IgD-negative memory B cell (primary cell): ENCODE data around the gene SMARCA2. TPM values are rescaled to one million over a fixed set of nuclear protein-coding genes. Genes with fewer than 3 reads are reported as not detected.

Source experiments
- H3K27ac Mint-ChIP-seq, 3 donors: one replicate each; pipeline ENCODE4 v1.8.0; 2020 to 2022; ENCODE audit warnings: mild to moderate bottlenecking in 3 of 3, mixed read lengths in 3 of 3, moderate library complexity in 1 of 3
- H3K27me3 Mint-ChIP-seq: one replicate; pipeline ENCODE4 v1.8.0; 2021; ENCODE audit warnings: mixed read lengths
- H3K36me3 Mint-ChIP-seq: one replicate; pipeline ENCODE4 v1.8.0; 2020; ENCODE audit warnings: mild to moderate bottlenecking, mixed read lengths
- H3K4me1 Mint-ChIP-seq, 3 donors: one replicate each; pipeline ENCODE4 v1.8.0; 2020 to 2022; ENCODE audit warnings: mixed read lengths in 3 of 3, mild to moderate bottlenecking in 1 of 3
- H3K4me3 Mint-ChIP-seq, 4 donors: one replicate each; pipeline ENCODE4 v1.8.0; 2020 to 2022; ENCODE audit warnings: mild to moderate bottlenecking in 4 of 4, mixed read lengths in 4 of 4, moderate library complexity in 3 of 4
- H3K9me3 Mint-ChIP-seq, 3 donors: one replicate each; pipeline ENCODE4 v1.8.0; 2020 to 2021; ENCODE audit warnings: mixed read lengths in 3 of 3, mild to moderate bottlenecking in 1 of 3
- polyA plus RNA-seq: library from polyadenylated mRNA; unstranded; fragments of 300-500 nt; fragmentation: Illumina TruSeq; gene quantifications from one replicate; pipeline ENCODE4 v1.2.3, GENCODE V29; 2021

The SMARCA2 gene
- polyA plus RNA-seq, 1 donor from 2014 or later, result 24.9 TPM

DNA sequence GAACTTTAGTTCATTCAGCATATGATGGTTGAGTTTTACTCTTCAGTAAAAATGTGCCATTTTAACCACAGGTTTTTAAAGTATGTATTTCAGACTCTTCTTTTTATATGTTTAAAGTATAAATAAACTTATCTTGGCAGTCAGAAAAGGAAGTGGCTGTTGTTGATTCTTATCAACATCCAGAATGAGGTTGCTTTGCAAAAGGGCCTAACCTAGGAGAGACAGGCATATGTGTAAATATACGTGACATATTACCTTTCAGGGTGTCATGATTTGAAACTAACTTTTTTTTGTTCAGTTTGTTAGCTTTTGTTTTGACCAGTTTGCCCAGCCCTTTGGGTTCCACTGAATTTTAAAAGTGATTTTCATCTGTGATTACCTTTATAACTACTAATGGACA lies 7.4 kb downstream of the SMARCA2 start:
- H3K36me3 Mint-ChIP-seq, result peaks cover 2% of the 10 kb centered on the region
- H3K9me3 Mint-ChIP-seq, result no peaks in the 10 kb centered on the region
- H3K27ac Mint-ChIP-seq, result peak overlapping the region in 1 of 3 donors; percentile 24
- peaks cover 66 to 80% (median 71%) of the 10 kb centered on the region in 3 donors for H3K4me1 Mint-ChIP-seq
- H3K27me3 Mint-ChIP-seq, result no peaks in the 10 kb centered on the region
- H3K4me3 Mint-ChIP-seq, result peak overlapping the region in 3 of 4 donors; percentile 4 to 75 (median 51)

DNA sequence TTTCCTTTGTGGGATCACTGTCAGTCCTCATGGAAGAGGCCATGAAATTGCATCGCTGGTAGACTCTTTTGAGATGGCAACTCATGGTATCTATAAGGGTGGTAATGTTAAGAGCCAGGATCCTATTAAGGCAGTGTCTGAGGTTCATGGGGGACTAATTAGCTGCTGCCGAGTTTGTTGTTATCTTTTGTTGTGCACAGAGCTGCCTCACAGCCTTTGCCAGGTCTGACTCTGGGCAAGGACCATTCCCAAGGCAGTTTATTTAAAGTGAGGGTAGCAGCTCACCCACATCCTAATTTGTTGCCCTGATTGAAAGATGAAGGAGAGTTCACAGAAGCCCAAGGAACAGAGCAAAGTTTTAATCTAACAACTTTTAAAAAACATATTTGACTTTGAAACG lies 7.9 kb downstream of the SMARCA2 start:
- peaks cover 2% of the 10 kb centered on the region for H3K36me3 Mint-ChIP-seq
- H3K27ac Mint-ChIP-seq, result peak overlapping the region; percentile 24 to 73 (median 42)
- H3K4me1 Mint-ChIP-seq, result peaks cover 66 to 85% (median 75%) of the 10 kb centered on the region in 3 donors

DNA sequence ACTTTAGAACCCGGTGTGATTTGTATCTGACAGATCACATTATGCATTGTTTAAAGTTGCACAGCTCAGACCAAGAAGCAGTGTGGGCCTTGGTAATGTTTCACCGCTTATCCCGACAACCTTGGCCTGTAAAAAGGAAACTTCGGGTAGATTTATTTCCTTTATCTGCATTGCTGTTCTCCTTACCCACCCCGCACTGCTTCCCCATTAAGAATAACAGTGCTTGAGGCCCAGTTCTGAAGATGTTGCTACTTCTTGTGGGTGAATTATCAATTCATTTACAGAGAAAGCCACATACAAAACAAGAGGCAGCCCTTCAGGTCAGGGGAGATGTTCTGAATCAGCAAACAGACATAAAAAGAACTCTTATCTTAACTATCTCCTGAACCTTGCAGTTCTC lies 8.4 kb downstream of the SMARCA2 start:
- Mint-ChIP-seq H3K4me1 (peaks cover 69 to 86% (median 75%) of the 10 kb centered on the region in 3 donors), H3K27me3 (no peaks in the 10 kb centered on the region), H3K4me3 (peak overlapping the region in 3 of 4 donors; percentile 4 to 75 (median 55)), H3K36me3 (peaks cover 3% of the 10 kb centered on the region), H3K27ac (peak overlapping the region in 2 of 3 donors; percentile 24 to 42), H3K9me3 (no peaks in the 10 kb centered on the region)

More for the DNA sequence above, 7.9 kb downstream of the SMARCA2 start:
- no peaks in the 10 kb centered on the region for H3K9me3 Mint-ChIP-seq
- H3K4me3 Mint-ChIP-seq, result peak overlapping the region in 3 of 4 donors; percentile 4 to 75 (median 51)
- H3K27me3 Mint-ChIP-seq, result no peaks in the 10 kb centered on the region

DNA sequence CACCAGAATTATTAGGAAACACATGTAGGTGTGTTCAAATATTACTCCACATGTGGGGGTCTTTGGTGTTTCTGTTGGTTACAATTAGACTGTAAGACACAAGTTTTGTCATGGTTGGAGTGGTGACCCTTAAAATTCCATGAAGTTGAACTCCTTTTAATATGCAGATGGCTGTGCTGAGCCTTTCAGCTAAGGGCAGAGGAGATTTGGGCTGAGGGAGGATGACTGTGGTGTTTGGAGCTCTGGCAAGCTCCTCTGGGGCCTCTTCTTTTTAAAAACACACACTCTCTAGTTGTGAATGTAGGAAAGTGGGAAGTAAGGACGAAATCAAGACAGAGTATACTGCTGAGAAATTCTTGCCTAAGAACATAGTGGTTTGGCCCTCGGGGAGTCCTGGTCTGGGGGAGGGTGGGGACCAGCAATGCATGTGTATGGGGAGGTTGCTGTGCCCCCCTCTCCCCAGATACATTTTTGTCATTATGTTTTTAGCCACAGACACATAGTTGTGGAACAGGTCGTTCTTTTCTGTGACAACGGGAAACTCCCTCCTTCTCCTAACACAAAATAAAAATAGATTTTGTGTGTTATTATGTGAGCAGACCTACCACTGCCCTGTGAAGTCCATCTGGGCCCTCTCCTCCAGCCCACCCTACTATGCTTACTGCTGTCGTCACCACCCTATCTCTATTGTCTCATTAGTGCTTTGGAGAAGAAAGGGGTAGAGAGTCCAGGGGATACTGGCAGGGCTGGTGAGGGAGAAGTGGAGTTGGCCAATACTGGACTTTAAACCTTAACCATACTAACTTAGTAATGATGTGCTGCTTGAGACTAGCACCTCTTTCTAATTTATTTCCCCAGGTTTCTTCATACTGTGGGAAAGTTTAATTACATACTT lies 10.0 kb downstream of the SMARCA2 start:
- Mint-ChIP-seq H3K4me1 (peaks cover 66 to 82% (median 76%) of the 10 kb centered on the region in 3 donors), H3K36me3 (peaks cover 4% of the 10 kb centered on the region), H3K27ac (peak overlapping the region in 2 of 3 donors; percentile 31 to 45), H3K27me3 (no peaks in the 10 kb centered on the region), H3K4me3 (peak overlapping the region in 3 of 4 donors; percentile 38 to 52 (median 39)), H3K9me3 (no peaks in the 10 kb centered on the region)

DNA sequence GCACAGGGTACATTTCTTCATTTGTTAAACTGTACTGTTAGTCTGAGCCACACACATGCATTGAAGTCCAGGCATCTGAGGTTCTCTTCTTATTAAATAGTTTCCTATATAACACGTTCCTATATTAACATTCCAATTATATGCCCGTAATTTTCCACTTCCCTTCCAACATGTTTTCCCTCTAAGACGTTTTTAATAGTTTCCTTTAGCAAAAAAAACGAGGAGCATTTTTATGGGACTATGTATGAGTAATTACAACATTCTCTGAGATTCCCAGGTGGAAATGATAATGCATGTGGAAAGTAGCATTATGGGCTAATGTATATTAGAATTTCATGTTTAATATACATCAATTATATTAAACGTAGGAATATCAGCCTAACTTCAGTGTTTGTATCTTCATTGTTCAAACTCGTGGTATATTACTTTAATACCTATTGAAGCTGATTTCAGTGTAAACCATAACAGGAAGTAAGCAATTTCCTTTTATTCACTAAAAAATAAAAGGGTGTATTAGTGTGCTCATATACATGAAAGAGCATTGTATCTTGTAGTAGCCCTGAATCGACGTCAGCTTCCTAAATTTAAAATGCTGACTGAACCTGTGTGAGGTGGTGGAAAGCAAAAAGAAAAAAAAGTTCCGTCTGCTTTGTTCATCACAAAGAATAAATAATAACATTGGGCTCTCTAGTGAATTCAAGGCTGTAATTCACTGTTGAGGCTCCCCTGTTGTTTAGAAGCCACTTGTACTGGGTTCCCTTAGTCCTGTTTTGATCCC lies 11.3 kb downstream of the SMARCA2 start:
- Mint-ChIP-seq H3K27ac (peak overlapping the region in 1 of 3 donors; percentile 40), H3K9me3 (no peaks in the 10 kb centered on the region), H3K4me3 (peak overlapping the region in 1 of 4 donors; percentile 50), H3K36me3 (peaks cover 6% of the 10 kb centered on the region), H3K4me1 (peaks cover 65 to 82% (median 81%) of the 10 kb centered on the region in 3 donors), H3K27me3 (no peaks in the 10 kb centered on the region)

DNA sequence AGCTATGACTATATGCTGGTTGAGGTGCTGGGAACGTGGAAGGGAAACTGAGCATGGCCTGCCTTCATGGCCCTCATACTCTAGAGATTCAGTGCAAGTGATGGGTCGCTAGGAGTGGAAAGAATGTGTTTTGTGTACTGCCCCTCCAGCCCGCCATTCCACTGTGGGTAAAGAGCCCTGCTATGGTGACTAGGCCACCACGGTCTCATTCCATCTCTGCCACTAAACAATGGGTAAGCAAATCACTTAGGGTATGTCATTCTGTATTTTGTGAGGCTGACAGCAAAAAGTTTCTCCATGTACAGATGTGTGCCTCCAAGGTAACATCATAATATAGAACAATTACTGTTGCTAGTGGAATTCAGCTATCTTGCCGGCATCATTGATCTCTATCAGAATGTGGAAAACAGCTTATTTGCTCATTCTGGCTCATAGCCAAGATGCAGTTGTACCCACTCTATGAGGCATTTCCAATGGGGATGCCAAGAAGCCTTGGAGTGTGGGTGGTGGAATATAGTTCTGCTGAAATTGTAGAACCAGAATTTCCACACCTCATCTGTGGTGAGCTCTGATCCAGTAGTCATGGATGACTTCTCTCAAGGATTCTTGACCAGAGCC lies 12.5 kb downstream of the SMARCA2 start:
- no peak overlapping the region for H3K27ac Mint-ChIP-seq
- no peak overlapping the region for H3K4me3 Mint-ChIP-seq
- peaks cover 58 to 86% (median 77%) of the 10 kb centered on the region in 3 donors for H3K4me1 Mint-ChIP-seq

DNA sequence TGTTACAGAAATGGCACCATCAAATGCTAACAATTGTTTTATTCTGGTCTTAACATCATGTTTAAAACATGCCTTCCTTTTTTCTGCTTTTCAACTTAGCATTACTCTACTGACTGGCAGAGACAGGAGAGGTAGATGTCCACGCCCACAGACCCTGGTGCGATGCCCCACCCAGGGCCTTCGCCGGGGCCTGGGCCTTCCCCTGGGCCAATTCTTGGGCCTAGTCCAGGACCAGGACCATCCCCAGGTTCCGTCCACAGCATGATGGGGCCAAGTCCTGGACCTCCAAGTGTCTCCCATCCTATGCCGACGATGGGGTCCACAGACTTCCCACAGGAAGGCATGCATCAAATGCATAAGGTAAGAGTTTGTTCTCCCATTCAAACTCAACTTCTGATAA lies 13.7 kb downstream of the SMARCA2 start:
- no peaks in the 10 kb centered on the region for H3K9me3 Mint-ChIP-seq
- peaks cover 6% of the 10 kb centered on the region for H3K36me3 Mint-ChIP-seq
- peaks cover 47 to 76% (median 65%) of the 10 kb centered on the region in 3 donors for H3K4me1 Mint-ChIP-seq
- H3K4me3 Mint-ChIP-seq, result no peak overlapping the region
- H3K27me3 Mint-ChIP-seq, result no peaks in the 10 kb centered on the region
- H3K27ac Mint-ChIP-seq, result peak overlapping the region in 1 of 3 donors; percentile 15

More for the DNA sequence above, 12.5 kb downstream of the SMARCA2 start:
- no peaks in the 10 kb centered on the region for H3K9me3 Mint-ChIP-seq
- H3K36me3 Mint-ChIP-seq, result peaks cover 6% of the 10 kb centered on the region
- no peaks in the 10 kb centered on the region for H3K27me3 Mint-ChIP-seq

DNA sequence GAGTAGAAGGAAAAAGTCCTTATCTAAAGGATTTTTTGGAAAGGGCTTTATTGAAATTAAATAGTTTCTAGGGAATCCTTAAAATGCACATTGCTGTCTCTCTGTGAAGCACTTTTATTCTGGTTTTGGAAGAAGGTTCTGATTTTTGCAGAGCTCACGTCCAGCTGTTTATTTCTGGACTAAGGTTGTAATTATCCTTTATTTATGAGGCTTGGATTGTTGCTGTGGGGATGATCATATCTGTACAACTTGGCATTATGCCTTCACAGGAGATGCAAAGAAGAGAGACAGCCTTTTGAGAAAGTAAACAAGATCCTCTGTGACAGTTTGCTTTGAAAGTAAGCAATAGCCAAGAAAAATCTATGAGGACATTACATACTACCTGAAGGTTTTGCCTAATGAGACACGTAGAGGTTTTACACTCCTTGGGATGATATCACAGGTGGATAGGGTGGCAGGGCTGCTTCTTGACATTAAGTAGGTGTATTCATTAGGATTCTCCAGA lies 14.6 kb downstream of the SMARCA2 start:
- H3K27ac Mint-ChIP-seq, result peak overlapping the region in 1 of 3 donors; percentile 46
- no peak overlapping the region for H3K4me3 Mint-ChIP-seq
- peaks cover 6% of the 10 kb centered on the region for H3K36me3 Mint-ChIP-seq
- no peaks in the 10 kb centered on the region for H3K9me3 Mint-ChIP-seq
- H3K4me1 Mint-ChIP-seq, result peaks cover 40 to 68% (median 57%) of the 10 kb centered on the region in 3 donors
- H3K27me3 Mint-ChIP-seq, result no peaks in the 10 kb centered on the region

DNA sequence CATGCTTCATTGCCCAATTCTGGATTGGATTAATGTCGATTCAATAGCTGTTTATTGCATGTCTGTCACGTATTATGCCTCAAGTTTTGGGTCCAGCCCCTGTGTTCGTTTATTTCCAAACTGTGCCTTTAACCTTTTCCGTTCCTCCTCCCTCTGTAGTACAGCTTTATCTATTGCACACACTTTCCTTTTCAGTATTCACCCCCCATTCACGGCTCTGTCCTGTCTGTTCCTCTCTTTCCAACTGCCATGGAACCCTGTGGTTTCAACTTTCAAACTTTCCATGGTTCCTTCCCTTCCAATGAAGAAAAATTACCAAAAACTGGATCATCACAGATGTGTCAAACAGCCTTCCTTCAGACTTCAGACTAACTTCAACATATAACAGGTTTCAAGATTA lies 17.1 kb downstream of the SMARCA2 start:
- H3K27me3 Mint-ChIP-seq, result no peaks in the 10 kb centered on the region
- no peaks in the 10 kb centered on the region for H3K9me3 Mint-ChIP-seq
- H3K4me3 Mint-ChIP-seq, result no peak overlapping the region
- peak overlapping the region in 1 of 3 donors; percentile 38 for H3K27ac Mint-ChIP-seq
- H3K36me3 Mint-ChIP-seq, result peaks cover 6% of the 10 kb centered on the region
- H3K4me1 Mint-ChIP-seq, result peaks cover 25 to 47% (median 36%) of the 10 kb centered on the region in 3 donors

DNA sequence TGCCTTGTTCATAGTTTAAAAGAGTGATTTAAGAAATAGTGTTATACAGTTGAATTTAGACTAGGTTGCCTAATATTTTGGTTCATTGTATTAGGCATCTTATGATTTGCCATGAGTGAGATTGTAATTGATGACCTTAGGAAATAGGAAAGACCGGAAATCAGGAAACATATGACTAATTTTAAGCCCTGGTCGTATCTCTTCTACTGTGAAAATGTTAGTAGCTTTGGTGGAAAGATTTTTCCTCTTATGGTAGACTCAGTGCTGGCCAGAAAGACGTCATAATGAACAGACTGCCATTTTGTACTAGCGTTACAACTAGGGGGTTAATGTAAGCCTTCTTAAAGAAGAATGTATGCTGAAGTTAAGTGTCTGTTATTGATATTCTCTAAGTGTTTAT lies 21.7 kb downstream of the SMARCA2 start:
- H3K36me3 Mint-ChIP-seq, result peaks cover 4% of the 10 kb centered on the region
- no peaks in the 10 kb centered on the region for H3K9me3 Mint-ChIP-seq
- no peak overlapping the region for H3K4me3 Mint-ChIP-seq
- peaks cover 9 to 19% (median 15%) of the 10 kb centered on the region in 3 donors for H3K4me1 Mint-ChIP-seq
- H3K27me3 Mint-ChIP-seq, result no peaks in the 10 kb centered on the region
- H3K27ac Mint-ChIP-seq, result no peak overlapping the region

DNA sequence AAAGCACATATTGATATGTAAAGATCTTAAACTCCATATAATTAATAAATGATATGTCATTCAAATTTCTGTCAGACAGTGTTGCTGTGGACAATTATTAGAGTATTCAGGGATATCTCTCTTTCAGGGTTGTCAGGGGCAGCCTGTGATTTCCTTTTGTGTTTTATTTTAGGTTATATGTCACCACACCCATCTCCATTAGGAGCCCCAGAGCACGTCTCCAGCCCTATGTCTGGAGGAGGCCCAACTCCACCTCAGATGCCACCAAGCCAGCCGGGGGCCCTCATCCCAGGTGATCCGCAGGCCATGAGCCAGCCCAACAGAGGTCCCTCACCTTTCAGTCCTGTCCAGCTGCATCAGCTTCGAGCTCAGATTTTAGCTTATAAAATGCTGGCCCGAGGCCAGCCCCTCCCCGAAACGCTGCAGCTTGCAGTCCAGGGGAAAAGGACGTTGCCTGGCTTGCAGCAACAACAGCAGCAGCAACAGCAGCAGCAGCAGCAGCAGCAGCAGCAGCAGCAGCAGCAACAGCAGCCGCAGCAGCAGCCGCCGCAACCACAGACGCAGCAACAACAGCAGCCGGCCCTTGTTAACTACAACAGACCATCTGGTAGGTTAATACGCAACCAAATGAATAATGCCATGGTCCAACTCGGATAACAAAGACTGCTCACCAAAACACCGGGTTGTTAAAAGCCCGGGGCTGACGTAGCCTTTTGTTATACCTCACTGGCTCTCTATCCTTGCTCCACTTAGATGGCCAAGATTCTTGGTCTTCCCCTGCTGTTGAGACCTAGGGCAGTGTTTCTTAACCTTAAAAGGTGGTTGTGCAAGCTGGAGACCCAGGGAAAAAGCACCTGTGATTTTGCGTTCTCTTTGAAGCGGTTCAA lies 24.4 kb downstream of the SMARCA2 start:
- Mint-ChIP-seq H3K27me3 (no peaks in the 10 kb centered on the region), H3K27ac (no peak overlapping the region), H3K9me3 (no peaks in the 10 kb centered on the region), H3K4me3 (no peak overlapping the region), H3K36me3 (peaks cover 6% of the 10 kb centered on the region), H3K4me1 (peaks cover 27 to 40% (median 34%) of the 10 kb centered on the region in 3 donors)

DNA sequence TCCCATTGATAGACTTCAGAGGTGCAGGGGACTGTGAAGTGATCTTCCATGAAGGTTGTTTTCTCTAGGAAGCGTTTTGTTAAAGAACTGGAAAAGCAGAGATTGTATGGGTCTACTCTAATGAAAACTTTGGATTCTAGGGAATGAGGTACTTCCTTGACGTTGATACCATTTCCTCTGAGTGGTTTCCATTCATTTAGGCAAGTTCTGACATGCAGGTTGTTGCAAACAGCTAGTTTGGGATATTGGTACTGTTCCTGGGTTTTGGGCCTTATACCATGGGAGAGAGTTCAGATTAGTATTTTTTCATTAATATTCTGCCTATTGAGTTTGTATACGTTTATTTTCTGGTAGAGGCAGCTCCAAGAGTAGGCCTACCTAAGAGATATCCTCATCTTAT lies 25.7 kb downstream of the SMARCA2 start:
- no peaks in the 10 kb centered on the region for H3K27me3 Mint-ChIP-seq
- no peak overlapping the region for H3K4me3 Mint-ChIP-seq
- no peak overlapping the region for H3K27ac Mint-ChIP-seq
- H3K9me3 Mint-ChIP-seq, result no peaks in the 10 kb centered on the region
- peaks cover 6% of the 10 kb centered on the region for H3K36me3 Mint-ChIP-seq
- peaks cover 27 to 46% (median 42%) of the 10 kb centered on the region in 3 donors for H3K4me1 Mint-ChIP-seq

DNA sequence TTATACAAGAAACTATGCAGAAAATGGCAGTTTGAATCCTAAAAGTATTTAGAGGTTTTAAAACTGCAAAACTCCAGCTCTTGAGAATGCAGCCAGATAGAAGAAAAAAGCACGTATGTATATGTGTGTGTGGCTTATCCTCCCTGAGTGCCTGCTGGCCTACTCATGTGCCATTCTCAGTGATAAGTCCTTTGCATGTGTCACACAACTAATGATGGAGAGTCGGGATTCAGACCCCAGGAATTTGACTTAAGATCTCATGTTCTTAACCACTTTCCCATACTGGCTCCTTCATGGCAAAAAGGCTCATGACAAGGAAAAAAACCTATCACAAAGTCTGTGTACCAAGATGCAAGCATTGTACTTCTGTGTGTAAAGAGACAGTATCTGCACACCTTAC lies 26.6 kb downstream of the SMARCA2 start:
- H3K27ac Mint-ChIP-seq, result no peak overlapping the region

More for the DNA sequence above, 26.6 kb downstream of the SMARCA2 start:
- H3K9me3 Mint-ChIP-seq, result no peaks in the 10 kb centered on the region
- no peaks in the 10 kb centered on the region for H3K27me3 Mint-ChIP-seq
- H3K4me3 Mint-ChIP-seq, result no peak overlapping the region
- H3K36me3 Mint-ChIP-seq, result peaks cover 6% of the 10 kb centered on the region
- peaks cover 27 to 45% (median 42%) of the 10 kb centered on the region in 3 donors for H3K4me1 Mint-ChIP-seq
